ENCODE data around the gene GALNT2.

The GALNT2 gene

DNA sequence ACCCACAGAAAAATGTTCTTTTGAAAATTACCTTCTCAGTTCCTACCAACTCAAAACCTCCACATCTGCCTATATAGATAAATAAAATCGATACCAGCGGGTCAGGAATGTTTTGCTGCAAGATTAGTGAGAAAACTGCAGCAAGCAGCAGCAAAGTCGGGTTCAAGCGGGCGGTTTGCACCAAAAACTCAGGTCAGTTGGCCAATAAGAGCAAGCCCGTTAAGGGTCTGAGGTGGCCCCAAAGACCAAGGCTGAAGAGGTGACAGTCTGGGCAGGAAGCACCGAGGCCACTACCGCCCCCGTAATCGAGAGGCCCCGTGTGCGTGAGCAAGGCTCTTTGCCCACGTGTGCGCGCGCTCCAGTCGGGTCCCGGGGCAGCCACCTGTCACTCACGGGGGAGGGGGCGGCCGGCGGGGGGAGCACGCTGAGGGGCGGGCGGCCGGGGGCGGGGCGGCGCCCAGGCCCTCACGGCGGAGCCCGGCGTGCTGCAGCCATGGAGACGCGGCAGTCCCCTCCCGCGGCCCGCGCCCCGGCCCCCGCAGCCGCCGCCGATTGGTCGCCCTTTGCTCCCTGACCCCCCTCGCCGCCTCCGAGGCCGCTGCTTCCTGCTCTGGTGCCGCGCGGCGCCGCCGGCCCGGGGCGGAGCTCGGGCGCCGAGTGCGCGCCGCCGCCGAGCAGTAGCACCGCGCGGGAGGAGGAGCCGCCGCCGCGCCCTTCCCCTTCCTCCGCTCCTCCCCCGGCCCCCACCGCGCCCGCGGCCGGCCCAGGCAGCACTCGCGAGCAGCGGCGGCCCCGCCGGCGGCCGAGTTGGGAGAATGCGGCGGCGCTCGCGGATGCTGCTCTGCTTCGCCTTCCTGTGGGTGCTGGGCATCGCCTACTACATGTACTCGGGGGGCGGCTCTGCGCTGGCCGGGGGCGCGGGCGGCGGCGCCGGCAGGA lies at the start of gene GALNT2:
GALNT2 (plus strand) TSS at position 773 of the 939 bp plus-strand sequence; CDS start at position 816, 43 bp downstream.
- peak; percentile 89 for DNase-seq (ENCODE audit: low read depth)

GRCh38 chr1:230020451-230020850 lies 46.6 kb upstream of the GALNT2 start:
- no peak for DNase-seq (ENCODE audit: low read depth)

DNA sequence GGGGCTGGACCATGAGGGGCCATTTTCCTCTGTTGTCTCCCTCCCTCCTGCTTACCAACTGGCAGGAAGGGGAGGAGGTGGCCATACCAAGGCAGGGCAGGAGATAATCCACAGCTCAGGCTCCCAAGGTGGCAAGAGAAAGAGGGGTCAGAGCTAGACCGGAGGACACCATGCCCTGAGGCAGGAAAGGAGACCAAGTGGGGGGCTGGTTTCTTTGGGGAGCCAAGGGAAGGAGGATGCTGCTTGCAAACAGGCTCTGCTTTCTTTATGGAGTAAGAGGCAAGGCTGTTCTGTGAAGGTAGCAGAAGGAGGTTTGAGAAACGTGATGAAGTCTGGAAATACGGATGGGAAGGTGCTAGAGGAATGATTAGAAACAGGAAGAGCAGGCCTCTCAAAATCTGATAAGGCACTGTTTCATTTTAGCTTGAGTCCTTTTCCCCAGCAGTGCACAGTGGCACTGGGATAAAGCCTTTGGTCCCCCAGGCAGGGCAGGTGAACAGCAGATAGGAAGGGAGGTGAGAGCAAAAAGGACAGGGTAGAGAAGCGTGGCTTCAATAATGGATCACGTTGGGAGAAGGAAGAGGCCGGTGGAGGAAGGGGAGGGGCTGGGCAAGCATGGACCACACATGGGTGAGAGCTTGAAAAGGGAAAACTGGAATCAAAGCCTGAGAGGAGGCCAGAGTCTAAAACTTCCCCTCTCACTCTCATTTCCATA lies 44.2 kb upstream of the GALNT2 start:
- DNase-seq (ENCODE audit: low read depth): no peak

GRCh38 chr1:230025686-230026085 lies 41.4 kb upstream of the GALNT2 start:
- no peak for DNase-seq (ENCODE audit: low read depth)

DNA sequence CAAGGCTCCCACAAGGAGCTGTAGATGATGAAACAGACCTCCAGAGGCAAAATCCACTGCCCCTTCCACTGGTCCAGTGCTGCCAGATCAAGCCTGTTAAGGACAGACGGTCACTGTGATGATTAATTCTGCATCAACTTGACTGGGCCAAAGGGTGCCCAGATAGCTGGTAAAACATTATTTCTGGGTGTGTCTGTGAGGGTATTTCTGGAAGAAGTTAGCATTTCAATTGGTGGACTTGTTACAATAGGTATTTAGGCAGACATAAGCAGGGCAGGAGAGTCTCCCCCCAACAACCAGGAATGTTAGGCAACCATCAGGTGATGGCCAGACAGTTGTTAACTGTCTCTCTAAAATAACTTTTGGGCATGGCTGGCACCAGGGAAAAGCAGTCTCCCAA lies 40.9 kb upstream of the GALNT2 start:
- DNase-seq (ENCODE audit: low read depth): no peak

DNA sequence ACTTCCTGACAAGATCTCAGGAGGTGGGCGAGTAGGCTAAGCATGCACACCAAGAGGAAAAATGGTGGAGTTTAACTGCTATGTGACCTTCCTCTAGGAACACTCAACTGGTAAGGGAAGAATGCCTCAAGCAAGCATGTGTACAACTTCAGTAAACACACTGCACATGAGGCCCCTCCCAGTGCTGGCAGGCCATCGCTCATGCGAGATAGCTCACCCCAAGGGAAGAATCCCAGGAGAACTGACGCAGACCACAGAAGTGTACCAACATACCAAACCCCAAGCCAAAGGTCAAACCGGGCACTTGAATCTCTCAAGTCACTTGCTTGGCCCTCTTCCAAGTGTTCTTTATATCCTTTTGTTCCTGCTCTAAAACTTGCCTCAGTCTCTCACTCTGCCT lies 40.5 kb upstream of the GALNT2 start:
- DNase-seq (ENCODE audit: low read depth): no peak

GRCh38 chr1:230028602-230029223 lies 38.3 kb upstream of the GALNT2 start:
- DNase-seq (ENCODE audit: low read depth): no peak

DNA sequence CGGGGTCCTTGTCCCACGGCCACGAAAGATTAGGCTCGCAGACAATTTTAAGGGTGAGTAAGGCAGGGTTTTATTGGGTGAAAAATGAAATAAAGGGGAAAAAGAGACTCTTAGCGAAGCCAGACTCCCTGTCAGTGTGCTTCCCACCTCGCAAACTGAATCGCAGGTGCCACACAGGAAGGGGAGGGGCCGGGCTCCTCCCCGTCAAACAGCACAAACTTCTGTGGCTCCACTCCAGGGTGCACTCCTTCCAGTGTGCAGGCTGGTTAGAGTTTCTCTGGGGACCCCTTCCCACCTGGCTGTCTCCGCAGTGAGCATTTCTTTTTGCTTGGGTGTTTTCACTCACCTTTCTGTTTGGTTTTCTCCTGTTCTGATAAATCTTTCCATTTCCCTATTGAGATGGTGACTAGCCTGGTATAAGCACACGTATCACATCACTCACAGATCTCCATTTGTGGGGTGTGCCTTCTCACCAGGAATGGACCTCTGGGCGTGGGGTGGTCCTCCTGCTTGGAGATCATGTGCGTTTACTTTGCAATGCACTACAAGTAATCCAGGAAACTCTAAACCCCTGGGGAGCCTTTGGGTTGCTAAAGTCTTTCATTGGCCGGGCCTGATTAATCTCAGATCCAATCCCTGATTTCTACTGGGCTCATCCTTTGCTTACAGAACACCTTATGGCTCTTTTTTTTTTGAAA lies 37.6 kb upstream of the GALNT2 start:
- DNase-seq (ENCODE audit: low read depth): no peak

GRCh38 chr1:230030122-230030821 lies 36.8 kb upstream of the GALNT2 start:
- no peak for DNase-seq (ENCODE audit: low read depth)

GRCh38 chr1:230031131-230031530 lies 35.9 kb upstream of the GALNT2 start:
- DNase-seq (ENCODE audit: low read depth): peak; percentile 65

DNA sequence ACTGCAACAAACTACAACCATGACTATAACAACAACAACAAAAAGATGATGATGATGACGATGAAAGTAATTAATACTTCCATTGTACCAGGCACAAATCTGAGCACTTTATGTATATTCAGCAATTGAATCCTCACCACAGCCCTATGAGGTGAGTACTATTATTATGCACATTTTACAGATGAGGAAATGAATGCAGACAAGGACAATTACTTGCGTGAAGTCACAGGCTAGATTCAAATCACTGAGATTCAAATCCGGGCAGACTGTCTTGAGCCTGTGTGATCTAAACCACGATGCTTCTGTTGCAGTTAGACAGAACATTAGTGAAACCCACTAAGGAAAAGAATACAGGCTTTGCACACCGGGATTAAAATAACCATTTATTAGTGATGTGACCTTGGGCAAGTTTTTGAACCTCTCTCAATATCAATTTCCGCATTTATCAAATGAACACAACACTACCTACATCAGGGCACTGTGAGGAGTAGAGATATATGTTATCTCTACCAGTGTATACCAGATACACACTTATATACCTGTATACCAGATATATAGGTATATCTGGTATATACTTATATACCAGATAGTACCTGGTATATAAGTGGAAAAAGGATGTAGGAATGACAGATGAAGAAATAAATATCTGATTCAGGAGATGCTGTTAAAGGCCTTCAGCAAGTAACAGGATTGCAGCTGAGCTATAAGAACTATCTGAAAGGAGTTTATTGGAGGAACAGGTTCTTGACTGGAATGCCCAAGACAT lies 34.3 kb upstream of the GALNT2 start:
- DNase-seq (ENCODE audit: low read depth): no peak

- no peak for DNase-seq (ENCODE audit: low read depth)
These were observed 29.8 kb upstream of the GALNT2 start for GRCh38 chr1:230037261-230037660.

- DNase-seq (ENCODE audit: low read depth): no peak
These were observed 26.6 kb upstream of the GALNT2 start for GRCh38 chr1:230040440-230040839.

DNA sequence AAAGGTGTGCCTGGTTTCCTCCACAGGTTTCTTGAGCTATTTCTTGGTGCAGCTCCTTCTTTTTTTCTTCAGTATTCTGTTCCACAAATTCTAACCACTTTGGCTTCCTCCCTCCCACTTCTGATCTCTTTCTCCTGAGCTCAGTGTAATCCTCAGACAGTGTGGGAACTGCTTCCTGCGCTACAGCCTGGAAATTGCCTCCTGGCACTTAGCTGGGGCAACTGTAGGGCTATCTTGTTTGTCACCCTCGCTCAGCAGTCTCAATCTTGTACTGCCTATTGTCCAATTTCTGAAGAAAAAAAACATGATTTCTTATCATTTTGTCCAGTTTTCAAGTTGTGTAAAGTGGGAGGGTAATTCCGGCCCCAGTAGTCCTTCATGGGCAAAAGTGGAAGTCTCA lies 24.0 kb upstream of the GALNT2 start:
- DNase-seq (ENCODE audit: low read depth): no peak

DNA sequence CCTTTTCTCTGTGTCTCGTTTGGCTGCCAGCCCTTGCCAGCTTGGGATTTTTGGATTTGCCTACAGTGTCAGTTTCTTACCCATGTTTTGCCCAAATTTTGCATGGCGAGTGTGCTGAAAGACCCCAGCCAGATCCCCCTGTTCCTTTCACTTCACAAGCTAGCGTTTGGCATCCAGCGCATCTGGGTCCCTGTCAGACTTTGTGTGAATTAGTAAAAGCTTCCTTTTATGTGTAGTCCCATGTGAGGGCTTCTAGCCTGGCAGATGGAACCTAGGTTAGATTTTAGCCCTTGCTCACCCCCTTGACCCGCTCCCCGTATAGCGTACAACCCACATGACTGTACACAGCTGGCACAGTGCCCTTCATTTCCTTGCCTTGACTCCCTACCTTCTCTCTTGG lies 22.3 kb upstream of the GALNT2 start:
- no peak for DNase-seq (ENCODE audit: low read depth)

- peak; percentile 2 for DNase-seq (ENCODE audit: low read depth)
These were observed 19.7 kb upstream of the GALNT2 start for GRCh38 chr1:230047114-230047865.

DNA sequence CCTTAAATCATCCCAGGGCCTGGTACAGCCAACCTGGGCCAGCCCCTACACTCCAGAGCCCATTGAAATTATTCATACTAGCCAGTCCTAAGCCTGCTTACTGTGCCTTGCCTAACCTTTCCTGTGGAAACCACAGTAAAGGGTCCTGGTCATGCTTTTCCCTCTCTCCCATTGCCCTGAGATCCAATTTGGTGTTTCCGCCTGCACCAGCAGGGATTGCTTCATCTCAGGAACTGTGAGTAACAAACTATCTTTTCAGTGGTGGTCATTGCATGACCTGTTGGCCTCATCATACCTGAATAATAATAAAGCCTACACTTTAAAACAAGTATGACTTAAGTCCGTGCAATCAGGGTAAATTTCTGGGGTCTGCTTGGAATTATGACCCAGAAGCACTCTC lies 18.7 kb upstream of the GALNT2 start:
- no peak for DNase-seq (ENCODE audit: low read depth)

DNA sequence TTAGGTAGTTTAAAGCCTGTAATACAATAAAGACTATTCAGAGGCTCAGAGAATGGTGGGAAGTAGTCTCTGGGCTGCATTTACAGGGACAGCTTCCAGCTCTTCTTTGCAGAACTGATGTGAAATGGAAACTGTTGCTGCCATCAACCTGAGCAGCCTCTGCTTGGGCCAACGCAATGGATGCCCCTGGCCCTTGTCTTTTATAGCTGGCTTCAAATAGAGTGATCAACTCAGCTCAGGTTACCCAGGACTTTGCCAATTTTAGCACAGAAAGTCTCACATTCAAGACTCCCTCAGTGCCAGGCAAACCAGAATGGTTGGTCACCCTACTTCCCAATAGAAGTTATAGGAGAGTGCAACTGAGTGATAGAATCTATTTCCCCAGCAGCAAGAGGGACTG lies 18.1 kb upstream of the GALNT2 start:
- no peak for DNase-seq (ENCODE audit: low read depth)

DNA sequence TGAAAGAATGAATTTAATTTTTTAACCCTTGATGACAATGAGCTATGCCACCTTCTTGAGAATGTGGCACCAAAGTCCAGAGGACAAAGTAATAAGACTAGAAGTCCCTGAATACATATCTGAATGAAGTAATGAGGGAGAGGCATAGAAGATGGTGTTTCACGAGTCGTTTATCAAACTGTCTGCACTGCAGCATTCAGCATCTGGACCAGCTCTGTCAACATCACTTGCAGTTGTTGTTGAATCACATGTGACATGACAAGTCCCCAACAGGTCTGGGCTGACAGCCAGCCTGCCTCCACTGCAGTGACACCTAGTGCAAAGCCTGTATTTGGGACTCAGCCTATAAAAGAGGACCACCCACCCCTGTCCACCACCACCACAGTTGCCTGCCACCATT lies 17.3 kb upstream of the GALNT2 start:
- no peak for DNase-seq (ENCODE audit: low read depth)

Data from ELR (cell line).